GM12891 (cell line): Measurements from ENCODE around the gene USP34.

Experiments
- POLR2A ChIP-seq: IDR thresholded peaks from 2 replicates; pipeline ENCODE4 v1.6.1; 2011; ENCODE audit warnings: low read depth, low read length, control low read depth
- POLR2AphosphoS5 ChIP-seq: IDR thresholded peaks from 2 replicates; pipeline ENCODE4 v1.6.1; 2011; ENCODE audit warnings: low read depth, low read length, control low read depth
- SPI1 ChIP-seq: IDR thresholded peaks from 2 replicates; pipeline ENCODE4 v1.6.1; 2011; ENCODE audit warnings: low read depth, low read length, control low read depth
- TAF1 ChIP-seq: IDR thresholded peaks from 2 replicates; pipeline ENCODE4 v1.6.1; 2011; ENCODE audit warnings: low read depth, low read length, control low read depth

- TF ChIP-seq TAF1, result no peak
- no peak for TF ChIP-seq POLR2A
- no peak for TF ChIP-seq POLR2AphosphoS5
- TF ChIP-seq SPI1, result no peak
Measured at GRCh38 chr2:61485281-61485680, 14.4 kb upstream of the USP34 start.
